GM23338 (cell line): Measurements from ENCODE around the gene ASXL3.

ENCODE experiments used
- EZH2 ChIP-seq: fragments of 200-600 bp; sonication (generic); IDR thresholded peaks from one replicate; pipeline ENCODE4 v1.8.0; 2017; ENCODE audit warnings: antibody characterized with exemption, mild to moderate bottlenecking, low read depth; ENCODE audit not compliant: unreplicated experiment
- POLR2AphosphoS5 ChIP-seq: IDR thresholded peaks from 2 replicates; pipeline ENCODE4 v1.6.1; 2016; ENCODE audit warnings: antibody characterized with exemption, low read depth
- STAT1 ChIP-seq: IDR thresholded peaks from one replicate; pipeline ENCODE4 v1.6.1; 2016; ENCODE audit warnings: antibody characterized with exemption; ENCODE audit not compliant: unreplicated experiment
- TF ChIP-seq, protein P1 (sequence below), 2 experiments: fragments of 200-600 bp in 1 of 2; sonication (generic) in 1 of 2; conservative IDR thresholded peaks; 2 replicates each; pipeline versions ENCODE4 v1.5.1 to v1.6.1; 2016 to 2017; ENCODE audit warnings: antibody characterized with exemption in 2 of 2, low read depth in 2 of 2, mild to moderate bottlenecking in 2 of 2, moderate library complexity in 1 of 2

GRCh38 chr18:33755391-33755790, 177.4 kb downstream of the ASXL3 start:
- TF ChIP-seq, protein P1, sequence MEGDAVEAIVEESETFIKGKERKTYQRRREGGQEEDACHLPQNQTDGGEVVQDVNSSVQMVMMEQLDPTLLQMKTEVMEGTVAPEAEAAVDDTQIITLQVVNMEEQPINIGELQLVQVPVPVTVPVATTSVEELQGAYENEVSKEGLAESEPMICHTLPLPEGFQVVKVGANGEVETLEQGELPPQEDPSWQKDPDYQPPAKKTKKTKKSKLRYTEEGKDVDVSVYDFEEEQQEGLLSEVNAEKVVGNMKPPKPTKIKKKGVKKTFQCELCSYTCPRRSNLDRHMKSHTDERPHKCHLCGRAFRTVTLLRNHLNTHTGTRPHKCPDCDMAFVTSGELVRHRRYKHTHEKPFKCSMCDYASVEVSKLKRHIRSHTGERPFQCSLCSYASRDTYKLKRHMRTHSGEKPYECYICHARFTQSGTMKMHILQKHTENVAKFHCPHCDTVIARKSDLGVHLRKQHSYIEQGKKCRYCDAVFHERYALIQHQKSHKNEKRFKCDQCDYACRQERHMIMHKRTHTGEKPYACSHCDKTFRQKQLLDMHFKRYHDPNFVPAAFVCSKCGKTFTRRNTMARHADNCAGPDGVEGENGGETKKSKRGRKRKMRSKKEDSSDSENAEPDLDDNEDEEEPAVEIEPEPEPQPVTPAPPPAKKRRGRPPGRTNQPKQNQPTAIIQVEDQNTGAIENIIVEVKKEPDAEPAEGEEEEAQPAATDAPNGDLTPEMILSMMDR (conservative IDR thresholded peaks at IDR 0.05; ENCODE audit: low read depth in 2 of 2) = no peak
- TF ChIP-seq STAT1 (no peak), EZH2 (no peak), POLR2AphosphoS5 (no peak)
